ES-I3 (cell line): ENCODE measurements around the gene PPP2R5C.

ENCODE experiments used
- H3K36me3 ChIP-seq: 2 replicates; pipeline ENCODE4 v1.6.1; 2013; ENCODE audit warnings: mild to moderate bottlenecking, low read length, control low read depth, moderate library complexity; ENCODE audit not compliant: insufficient read depth
- H3K4me1 ChIP-seq: 2 replicates; pipeline ENCODE4 v1.6.1; 2013; ENCODE audit warnings: mild to moderate bottlenecking, control low read depth, low read length; ENCODE audit not compliant: insufficient read depth
- H3K9ac ChIP-seq: 2 replicates; pipeline ENCODE4 v1.6.1; 2013; ENCODE audit warnings: low read depth, mild to moderate bottlenecking, low read length, moderate library complexity
- H3K9me3 ChIP-seq: 2 replicates; pipeline ENCODE4 v1.6.1; 2013; ENCODE audit warnings: mild to moderate bottlenecking, low read length, moderate library complexity; ENCODE audit not compliant: control insufficient read depth, insufficient read depth

PPP2R5C gene

DNA sequence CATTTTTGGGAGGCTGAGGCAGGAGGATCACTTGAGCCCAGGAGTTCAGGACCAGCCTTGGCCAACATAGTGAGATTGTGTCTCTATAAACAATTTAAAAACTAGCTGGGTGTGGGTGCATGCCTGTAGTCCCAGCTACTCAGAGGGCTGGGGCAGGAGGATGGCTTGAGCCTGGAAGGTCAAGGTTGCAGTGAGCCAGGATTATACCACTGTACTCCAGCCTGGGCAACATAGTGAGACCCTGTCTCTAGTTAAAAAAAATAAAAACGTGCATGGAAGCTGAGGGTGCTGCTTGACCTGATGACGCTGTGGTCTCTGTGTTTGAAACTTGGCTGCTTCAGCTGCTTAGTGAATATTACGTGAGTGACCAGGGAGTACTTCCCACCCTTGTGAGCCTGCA, 89.7 kb downstream of the PPP2R5C start:
- Histone ChIP-seq H3K4me1 (peaks cover 6% of the 10 kb centered on the region), H3K9ac (no peak overlapping the region), H3K36me3 (no peaks in the 10 kb centered on the region; the same call in 1 of the 2 replicates), H3K9me3 (no peaks in the 10 kb centered on the region)

DNA sequence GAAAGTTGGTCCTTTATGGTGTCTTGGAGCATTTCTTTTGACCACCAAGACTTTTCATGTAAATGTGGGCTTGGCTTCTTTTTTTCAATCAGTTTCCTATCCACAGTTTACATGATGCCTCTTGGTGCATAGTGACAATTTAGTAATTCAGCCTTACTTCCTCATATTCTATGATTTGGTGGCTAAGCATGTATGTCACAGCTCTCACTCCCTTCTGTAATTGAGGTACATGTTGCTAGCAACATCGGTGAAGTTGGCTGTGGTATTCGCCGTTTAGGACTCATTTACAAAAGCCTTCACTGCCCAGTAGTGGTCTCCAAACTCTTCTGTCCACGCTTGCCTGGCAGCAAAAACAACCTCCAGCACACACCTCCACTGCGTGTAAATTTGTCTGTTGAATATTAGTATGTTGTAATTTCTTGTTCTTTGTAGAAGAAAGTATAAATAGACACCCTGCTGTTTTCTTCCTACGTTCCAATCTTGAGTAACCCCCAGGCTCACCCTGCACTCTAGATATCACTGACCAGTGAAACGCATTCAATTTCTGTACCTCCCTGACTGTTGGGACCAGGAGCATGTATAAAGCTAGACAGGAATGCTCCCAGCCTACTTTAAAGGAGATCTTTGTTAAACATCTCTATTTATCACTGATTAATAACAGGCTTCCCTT, 90.4 kb downstream of the PPP2R5C start:
- no peak overlapping the region for H3K9ac ChIP-seq
- peaks cover 6% of the 10 kb centered on the region for H3K4me1 ChIP-seq
- H3K9me3 ChIP-seq, result no peaks in the 10 kb centered on the region
- H3K36me3 ChIP-seq, result peaks cover 3% of the 10 kb centered on the region; the same call in 1 of the 2 replicates

DNA sequence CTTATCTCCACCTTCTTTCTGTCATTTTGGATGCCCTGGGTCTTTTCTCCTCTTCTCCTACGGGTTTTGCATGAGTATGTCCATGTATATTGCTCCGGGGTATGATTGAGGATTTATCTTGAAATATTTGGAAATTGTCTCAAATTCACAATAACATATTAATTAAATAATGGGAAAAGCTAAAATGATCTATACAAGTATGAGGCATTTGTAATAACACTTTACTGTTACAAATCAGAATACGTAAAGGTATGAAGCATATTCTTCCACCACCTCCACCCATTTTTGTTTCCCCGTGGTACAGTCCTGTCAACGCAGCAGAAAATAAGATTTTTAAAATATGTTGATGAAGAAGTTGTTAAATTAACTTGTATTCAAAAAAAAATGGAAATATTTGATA, 91.3 kb downstream of the PPP2R5C start:
- Histone ChIP-seq H3K9ac (no peak overlapping the region), H3K9me3 (no peaks in the 10 kb centered on the region), H3K36me3 (peaks cover 3% of the 10 kb centered on the region; the same call in 1 of the 2 replicates), H3K4me1 (peaks cover 6% of the 10 kb centered on the region)

DNA sequence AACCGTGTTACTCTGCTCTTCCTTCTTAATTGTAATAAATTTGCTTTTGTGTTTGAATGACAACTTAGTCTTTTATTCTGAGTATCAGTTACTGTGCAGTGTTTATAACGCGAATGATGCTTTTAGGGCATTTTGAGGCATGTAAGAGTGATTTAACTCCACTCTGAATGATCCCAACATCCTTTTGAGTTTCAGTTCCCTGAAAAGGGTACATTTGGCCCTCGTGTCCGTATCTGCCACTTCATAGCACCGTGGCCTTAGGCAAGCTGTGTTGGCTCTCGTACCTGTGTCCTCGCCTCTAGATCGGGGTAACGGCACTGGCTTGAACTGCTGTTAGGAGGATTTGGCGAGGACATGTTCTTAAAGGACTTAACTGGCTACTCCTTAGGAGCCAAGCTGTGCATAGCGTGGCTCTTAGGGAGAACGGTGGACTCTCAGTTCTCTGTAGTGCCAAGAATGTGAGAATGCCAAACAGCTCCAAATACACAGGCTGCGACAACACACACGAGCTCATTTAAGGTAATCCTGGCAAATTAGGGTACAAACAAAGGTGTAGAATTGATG, 92.0 kb downstream of the PPP2R5C start:
- Histone ChIP-seq H3K9me3 (no peaks in the 10 kb centered on the region), H3K9ac (no peak overlapping the region), H3K36me3 (peaks cover 3% of the 10 kb centered on the region; the same call in 1 of the 2 replicates), H3K4me1 (peaks cover 6% of the 10 kb centered on the region)

DNA sequence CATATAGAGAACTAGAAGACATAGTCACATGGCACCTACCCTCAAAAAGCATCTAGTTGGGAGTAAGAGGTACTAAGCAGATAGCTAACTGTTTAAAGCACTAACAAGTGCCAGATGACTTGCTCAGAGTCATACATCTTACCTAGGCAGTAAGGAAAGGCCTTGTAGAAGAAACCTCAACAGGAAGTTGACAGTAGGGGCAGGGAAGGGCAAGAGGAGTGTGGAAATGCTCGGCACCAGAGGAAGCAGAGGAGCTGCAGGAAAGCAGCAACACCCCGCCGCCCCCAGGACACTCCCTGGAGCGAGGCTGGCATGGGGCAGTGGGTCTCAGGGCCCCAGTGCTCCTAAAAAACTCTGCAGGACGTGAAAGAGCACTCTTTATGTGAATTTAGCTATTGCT, 92.9 kb downstream of the PPP2R5C start:
- H3K4me1 ChIP-seq, result peaks cover 6% of the 10 kb centered on the region
- H3K36me3 ChIP-seq, result peaks cover 3% of the 10 kb centered on the region; the same call in 1 of the 2 replicates
- no peak overlapping the region for H3K9ac ChIP-seq
- no peaks in the 10 kb centered on the region for H3K9me3 ChIP-seq

DNA sequence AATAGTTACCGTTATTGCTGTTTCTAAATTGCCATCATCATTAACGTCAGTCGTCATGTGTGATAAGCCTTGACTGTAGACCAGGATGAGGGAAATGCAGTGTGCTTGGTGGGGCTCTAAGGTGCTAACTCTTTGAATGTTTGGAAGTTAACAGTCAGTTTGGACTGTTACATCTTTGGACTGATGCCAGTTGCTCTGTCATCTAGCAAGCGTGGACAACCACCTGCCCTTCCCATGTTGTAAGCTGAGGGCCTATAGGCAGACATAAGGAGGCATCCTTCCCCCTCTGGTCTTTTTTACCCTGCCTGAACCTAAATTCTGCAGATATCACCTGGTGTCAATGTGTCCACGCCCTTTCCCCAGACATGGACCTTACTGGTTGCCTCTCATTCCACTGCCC, 94.4 kb downstream of the PPP2R5C start:
- no peak overlapping the region for H3K9ac ChIP-seq
- peaks cover 3% of the 10 kb centered on the region; the same call in 1 of the 2 replicates for H3K36me3 ChIP-seq
- H3K4me1 ChIP-seq, result peaks cover 6% of the 10 kb centered on the region
- H3K9me3 ChIP-seq, result no peaks in the 10 kb centered on the region

DNA sequence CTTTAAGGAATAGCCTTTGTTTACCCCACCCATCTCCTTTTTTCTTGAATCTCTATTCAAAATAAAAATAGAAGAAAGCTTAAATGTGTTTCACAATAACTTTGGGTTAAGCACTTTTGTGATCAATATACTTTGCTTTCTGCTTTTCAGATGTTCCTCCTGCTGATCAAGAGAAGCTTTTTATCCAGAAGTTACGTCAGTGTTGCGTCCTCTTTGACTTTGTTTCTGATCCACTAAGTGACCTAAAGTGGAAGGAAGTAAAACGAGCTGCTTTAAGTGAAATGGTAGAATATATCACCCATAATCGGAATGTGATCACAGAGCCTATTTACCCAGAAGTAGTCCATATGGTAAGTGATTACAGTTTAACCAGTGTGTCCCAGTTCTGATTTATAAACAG, 95.0 kb downstream of the PPP2R5C start:
- Histone ChIP-seq H3K9me3 (no peaks in the 10 kb centered on the region), H3K4me1 (peaks cover 6% of the 10 kb centered on the region), H3K36me3 (peaks cover 3% of the 10 kb centered on the region; the same call in 1 of the 2 replicates), H3K9ac (no peak overlapping the region)

DNA sequence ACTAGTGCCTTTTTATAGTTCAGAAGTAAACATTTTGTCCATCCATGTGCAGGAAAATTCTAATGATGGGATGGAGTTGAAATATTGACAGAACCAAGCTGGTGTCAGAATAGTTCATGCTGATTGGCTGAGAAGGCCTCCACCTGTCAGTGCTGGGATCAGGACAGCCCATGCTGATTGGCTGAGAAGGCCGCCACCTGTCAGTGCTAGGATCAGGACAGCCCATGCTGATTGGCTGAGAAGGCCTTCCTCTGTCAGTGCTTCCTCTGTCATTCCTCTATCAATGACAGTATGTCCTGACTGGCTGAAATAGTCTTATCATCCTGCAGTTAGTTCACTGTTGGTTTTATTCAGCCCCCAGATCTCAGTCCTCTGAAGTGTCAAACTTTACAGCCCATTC, 95.7 kb downstream of the PPP2R5C start:
- H3K4me1 ChIP-seq, result peaks cover 6% of the 10 kb centered on the region
- no peak overlapping the region for H3K9ac ChIP-seq
- no peaks in the 10 kb centered on the region for H3K9me3 ChIP-seq
- peaks cover 3% of the 10 kb centered on the region; the same call in 1 of the 2 replicates for H3K36me3 ChIP-seq

DNA sequence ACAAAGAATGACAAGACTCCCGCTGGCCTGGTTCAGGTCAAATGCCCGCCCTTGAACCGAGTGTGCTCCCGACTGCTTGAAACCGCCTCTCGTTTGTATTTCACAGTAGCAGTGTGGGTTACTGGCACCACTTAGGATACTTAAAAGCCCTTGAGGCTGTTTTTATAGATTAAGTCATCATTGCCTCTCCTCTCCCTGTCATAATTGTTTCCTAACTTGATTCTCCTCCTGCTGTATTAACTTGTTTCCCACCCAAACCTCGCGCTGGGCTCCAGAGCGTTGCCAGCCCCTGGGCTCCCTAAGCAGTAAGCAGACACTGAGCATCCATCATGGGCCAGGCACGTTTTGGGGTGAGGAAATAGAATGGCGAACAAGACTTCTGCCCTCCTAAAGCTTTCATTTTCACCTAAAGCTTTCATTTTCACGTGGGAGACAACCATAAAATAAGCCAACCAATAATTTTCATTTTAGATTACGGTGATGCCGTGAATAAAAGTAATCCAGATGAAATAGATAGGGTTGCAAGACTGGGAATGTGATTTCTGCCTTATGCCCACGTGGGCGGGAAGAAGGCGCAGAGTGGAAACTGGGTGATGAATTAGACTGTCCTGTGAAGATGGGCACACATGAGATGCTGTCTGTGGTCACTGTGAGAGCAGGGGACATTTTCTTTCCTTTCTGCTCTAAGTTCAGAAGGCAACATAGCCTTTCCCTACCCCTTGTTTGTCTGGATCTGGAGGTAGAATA, 97.5 kb downstream of the PPP2R5C start:
- Histone ChIP-seq H3K9ac (no peak overlapping the region), H3K4me1 (peaks cover 6% of the 10 kb centered on the region), H3K36me3 (peaks cover 3% of the 10 kb centered on the region; the same call in 1 of the 2 replicates), H3K9me3 (no peaks in the 10 kb centered on the region)

DNA sequence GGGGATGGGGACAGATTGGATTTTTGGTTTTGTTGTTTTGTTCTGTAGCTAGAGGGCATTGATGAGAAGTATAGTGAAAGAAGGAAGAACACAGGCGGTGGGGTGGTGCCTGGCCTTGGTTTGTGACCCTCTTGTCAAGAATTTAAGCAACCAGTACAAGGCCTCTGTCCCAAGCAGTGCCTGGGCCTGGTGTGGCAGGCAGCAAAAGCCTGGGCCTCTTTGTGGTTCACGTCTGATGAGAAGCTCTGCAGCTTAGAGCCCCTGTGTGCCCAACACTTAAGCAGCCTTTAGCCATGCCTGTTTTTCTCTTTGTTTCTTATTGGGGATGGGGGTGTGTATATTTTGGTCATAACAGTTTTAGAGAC, 98.0 kb downstream of the PPP2R5C start:
- H3K36me3 ChIP-seq, result peaks cover 3% of the 10 kb centered on the region; the same call in 1 of the 2 replicates
- H3K9me3 ChIP-seq, result no peaks in the 10 kb centered on the region
- H3K4me1 ChIP-seq, result peaks cover under 1% of the 10 kb centered on the region; the same call in 1 of the 2 replicates
- H3K9ac ChIP-seq, result no peak overlapping the region

DNA sequence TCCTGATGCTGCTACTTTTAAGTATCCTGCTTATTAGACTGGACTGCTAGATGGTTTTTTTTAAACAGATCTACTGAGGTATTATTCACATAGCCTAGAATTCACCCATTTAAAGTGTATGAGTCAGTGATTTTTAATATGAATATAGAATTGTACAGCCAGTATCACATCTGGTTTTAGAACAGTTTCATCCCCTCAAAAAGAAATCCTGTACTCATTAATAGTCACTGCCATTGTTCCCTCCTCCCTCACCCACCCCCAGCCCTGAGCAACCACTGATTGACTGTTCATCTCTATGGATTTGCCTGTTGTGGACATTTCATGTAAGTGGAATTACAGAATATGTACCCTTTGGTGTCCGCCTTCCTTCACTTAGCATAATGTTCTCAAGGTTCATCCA, 98.4 kb downstream of the PPP2R5C start:
- Histone ChIP-seq H3K4me1 (no peaks in the 10 kb centered on the region), H3K9ac (no peak overlapping the region), H3K9me3 (no peaks in the 10 kb centered on the region), H3K36me3 (peaks cover 3% of the 10 kb centered on the region; the same call in 1 of the 2 replicates)

DNA sequence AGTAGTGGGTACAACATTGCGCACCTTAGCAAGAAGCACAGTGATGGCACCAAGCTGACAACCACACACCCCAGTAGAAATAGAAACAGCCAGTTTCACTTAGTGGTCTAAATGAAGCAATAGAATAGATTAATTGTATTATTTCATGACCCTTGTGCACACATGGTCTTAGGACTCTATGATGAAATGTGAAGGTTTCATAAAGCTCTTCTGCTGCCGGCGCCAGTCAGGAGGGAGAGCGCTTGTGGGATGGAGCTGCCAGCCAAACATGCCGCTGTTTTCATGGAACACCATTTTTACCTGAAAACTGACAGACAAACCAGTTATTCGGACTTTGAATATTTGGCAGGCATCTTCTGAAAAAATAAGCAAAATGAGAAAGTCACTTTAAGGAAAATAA, 100.0 kb downstream of the PPP2R5C start:
- Histone ChIP-seq H3K4me1 (no peaks in the 10 kb centered on the region), H3K9me3 (no peaks in the 10 kb centered on the region), H3K9ac (no peak overlapping the region), H3K36me3 (0 out of 2 replicates have a peak, but pooled peaks cover 3% of the 10 kb centered on the region)

DNA sequence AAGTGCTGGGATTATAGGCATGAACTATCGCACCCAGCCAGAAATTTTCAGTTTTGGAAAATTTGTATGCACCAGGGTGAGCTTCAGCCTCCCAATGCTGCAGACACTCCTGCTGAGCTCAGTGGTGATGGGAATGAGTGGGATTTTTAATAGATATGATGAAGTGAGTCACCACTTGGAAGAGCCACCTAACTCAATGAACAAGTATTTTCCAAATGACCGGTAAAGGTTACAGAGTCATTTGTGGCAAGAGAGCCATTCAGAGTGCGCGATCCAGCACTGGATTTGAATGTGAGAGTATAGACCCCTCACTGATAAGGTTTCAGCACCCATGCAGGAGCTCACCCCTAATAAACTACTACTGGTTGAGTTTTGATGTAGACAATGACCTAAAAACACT, 100.7 kb downstream of the PPP2R5C start:
- no peak overlapping the region for H3K9ac ChIP-seq
- no peaks in the 10 kb centered on the region for H3K36me3 ChIP-seq
- H3K4me1 ChIP-seq, result no peaks in the 10 kb centered on the region
- no peaks in the 10 kb centered on the region for H3K9me3 ChIP-seq

DNA sequence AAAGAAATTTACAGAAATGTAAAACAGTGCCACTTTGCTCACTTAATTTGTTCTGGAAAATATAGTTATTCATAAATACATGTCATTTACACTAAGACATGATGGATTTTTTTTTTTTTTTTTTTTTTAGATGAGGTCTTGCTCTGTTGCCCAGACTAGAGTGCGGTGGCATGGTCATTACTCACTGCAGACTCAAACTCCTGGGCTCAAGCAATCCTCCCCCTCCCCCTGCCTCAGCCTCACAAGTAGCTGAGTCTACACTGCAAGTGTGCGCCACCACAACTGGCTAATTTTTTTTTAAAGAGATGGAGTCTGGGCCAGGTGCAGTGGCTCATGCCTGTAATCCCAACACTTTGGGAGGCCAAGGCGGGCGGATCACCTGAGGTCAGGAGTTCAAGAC, 101.2 kb downstream of the PPP2R5C start:
- Histone ChIP-seq H3K9ac (no peak overlapping the region), H3K9me3 (no peaks in the 10 kb centered on the region), H3K36me3 (no peaks in the 10 kb centered on the region), H3K4me1 (no peaks in the 10 kb centered on the region)

DNA sequence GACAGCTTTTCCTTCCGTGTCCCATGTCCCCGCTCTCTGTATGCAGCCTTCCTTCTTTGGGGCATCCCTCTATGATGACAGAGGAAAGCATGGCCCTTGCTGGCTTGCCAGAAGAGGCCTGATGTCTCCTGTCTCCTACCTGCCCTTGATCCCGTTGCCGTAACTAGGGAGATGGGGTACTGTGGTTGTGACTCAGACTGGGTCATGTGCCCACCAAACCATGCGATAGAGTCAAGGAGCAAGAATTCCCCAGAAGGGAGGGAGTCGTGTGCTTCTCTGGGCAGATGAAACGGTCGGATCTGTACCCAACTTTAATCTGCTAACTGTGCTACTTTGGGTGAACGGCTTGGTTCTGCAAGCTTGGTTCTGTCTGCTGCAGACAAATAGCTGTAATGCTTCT, 103.8 kb downstream of the PPP2R5C start:
- no peaks in the 10 kb centered on the region for H3K4me1 ChIP-seq
- no peaks in the 10 kb centered on the region for H3K9me3 ChIP-seq
- H3K36me3 ChIP-seq, result no peaks in the 10 kb centered on the region
- H3K9ac ChIP-seq, result no peak overlapping the region
